Mesodermal cell (in vitro differentiated cells): ENCODE measurements around the gene NOLC1.
A peak's percentile ranks its signal among the peaks of the same experiment; 100 is the strongest.

ENCODE experiments used
- H3K27ac ChIP-seq: 2 replicates; pipeline ENCODE4 v1.7.0; 2013; ENCODE audit warnings: mild to moderate bottlenecking, low read depth, low read length, moderate library complexity; ENCODE audit not compliant: severe bottlenecking
- H3K36me3 ChIP-seq: 2 replicates; pipeline ENCODE4 v1.7.1; 2013; ENCODE audit warnings: mild to moderate bottlenecking, low read length, moderate library complexity; ENCODE audit not compliant: control insufficient read depth, insufficient read depth
- H3K4me1 ChIP-seq: one replicate; pipeline ENCODE4 v1.7.1; 2013; ENCODE audit warnings: mild to moderate bottlenecking, low read length; ENCODE audit not compliant: insufficient read depth, control insufficient read depth, poor library complexity, severe bottlenecking
- H3K4me3 ChIP-seq: 2 replicates; pipeline ENCODE4 v1.7.0; 2013; ENCODE audit warnings: low read length, control low read depth, mild to moderate bottlenecking; ENCODE audit not compliant: insufficient read depth, poor library complexity, severe bottlenecking; ENCODE audit errors: extremely low read depth
- H3K9me3 ChIP-seq: 2 replicates; pipeline ENCODE4 v1.7.1; 2013; ENCODE audit warnings: mild to moderate bottlenecking, low read length, moderate library complexity; ENCODE audit not compliant: control insufficient read depth
- WGBS, 2 experiments: methylation state at CpG; one replicate each; pipeline ENCODE4 v1.1.5; 2013; ENCODE audit warnings: missing lambda C conversion rate in 2 of 2; ENCODE audit not compliant: insufficient coverage in 2 of 2; 5-methylcytosine and 5-hydroxymethylcytosine counted together

Gene NOLC1

DNA sequence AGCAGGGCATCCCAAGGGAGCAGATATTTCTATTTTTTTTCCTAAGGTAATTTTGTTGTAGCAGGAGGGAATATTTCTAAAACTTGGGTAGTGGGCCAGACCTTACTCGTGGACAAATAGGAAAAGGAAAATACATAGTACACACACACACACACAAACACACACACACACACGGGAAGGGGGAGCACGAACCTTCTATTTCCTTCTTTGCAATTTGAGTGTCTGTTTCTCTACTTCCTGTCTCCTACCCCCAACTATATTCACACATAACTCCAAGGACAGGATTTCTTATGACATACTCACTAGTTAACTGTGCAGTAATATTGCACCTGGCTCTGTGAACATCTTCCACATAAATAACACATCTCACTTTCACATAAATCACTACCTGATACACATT lies 36.4 kb upstream of the NOLC1 start:
- peaks cover 49% of the 10 kb centered on the region for H3K4me1 ChIP-seq
- peaks cover 26% of the 10 kb centered on the region for H3K36me3 ChIP-seq
- no peaks in the 10 kb centered on the region for H3K9me3 ChIP-seq
- peak overlapping the region; percentile 82 for H3K27ac ChIP-seq
- peak overlapping the region; percentile 78 for H3K4me3 ChIP-seq
- WGBS, 2 experiments, result 46 to 50% methylated on average over 2 of the region's 3 CpGs

DNA sequence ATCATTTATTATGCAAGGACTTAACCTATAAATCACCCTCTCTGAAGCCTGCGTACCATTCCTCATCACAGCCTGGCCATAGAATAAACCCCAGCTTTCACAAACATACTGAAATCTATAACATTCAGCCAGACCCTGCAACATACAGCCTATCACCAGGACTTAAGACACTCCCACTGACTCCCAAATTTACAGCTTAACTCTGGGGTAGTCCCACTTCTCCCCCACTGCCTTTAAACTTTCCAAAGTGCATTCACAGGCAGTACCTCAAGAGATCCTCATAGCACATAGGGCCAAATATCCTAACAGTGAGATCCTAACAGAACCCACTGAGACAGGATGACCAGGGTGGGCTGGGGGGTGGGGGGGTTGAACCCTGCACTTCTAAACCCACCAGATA lies 35.5 kb upstream of the NOLC1 start:
- peaks cover 18% of the 10 kb centered on the region for H3K36me3 ChIP-seq
- peak overlapping the region; percentile 15 for H3K4me3 ChIP-seq
- peak overlapping the region; percentile 95 for H3K27ac ChIP-seq
- no peaks in the 10 kb centered on the region for H3K9me3 ChIP-seq
- WGBS, 2 experiments, result 91 to 92% methylated on average over 1 of the region's 1 CpG
- H3K4me1 ChIP-seq, result peaks cover 54% of the 10 kb centered on the region

DNA sequence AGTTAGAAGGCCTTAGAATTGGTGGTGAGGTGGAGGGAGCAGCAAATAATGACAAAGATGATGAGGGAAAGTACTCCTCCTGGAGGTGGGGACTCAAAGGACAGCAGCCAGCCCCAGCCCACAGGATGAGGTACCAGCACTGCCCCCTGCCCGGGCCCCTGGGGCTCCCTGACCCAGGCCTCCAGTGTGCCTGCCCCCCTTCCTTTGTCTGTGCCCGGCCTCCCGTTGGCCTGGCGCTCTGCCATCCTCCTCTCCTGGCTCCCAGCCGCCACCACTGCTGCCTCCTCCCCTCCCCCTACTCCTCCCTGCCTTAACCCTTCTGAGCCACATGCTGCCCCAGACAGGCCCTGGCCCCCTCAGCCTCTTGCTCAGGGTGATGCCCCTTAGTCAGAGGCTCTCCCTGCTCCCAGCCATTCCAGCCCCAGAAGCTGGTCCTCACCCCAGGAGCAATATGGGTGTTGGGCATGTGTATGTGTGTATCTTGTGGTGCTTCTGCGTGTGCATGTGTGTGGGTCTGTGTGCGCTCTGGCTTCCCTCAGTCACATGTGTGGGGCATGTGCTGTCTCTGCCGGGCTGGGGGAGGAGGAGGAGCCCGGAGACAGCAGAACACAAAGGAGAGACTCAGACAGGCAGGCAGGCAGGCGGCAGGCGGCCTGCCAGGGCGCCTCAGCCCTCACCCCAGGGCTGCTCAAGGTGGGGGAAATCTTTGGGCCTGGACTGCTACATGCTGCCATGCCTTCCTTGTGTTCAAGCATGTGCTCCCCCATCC lies 34.6 kb upstream of the NOLC1 start:
- 20 to 31% methylated on average over 10 to 11 of the region's 12 CpGs for WGBS, 2 experiments
- peak overlapping the region; percentile 76 for H3K4me3 ChIP-seq
- H3K27ac ChIP-seq, result peak overlapping the region; percentile 95
- H3K36me3 ChIP-seq, result peaks cover 12% of the 10 kb centered on the region
- H3K9me3 ChIP-seq, result no peaks in the 10 kb centered on the region
- H3K4me1 ChIP-seq, result peaks cover 57% of the 10 kb centered on the region

DNA sequence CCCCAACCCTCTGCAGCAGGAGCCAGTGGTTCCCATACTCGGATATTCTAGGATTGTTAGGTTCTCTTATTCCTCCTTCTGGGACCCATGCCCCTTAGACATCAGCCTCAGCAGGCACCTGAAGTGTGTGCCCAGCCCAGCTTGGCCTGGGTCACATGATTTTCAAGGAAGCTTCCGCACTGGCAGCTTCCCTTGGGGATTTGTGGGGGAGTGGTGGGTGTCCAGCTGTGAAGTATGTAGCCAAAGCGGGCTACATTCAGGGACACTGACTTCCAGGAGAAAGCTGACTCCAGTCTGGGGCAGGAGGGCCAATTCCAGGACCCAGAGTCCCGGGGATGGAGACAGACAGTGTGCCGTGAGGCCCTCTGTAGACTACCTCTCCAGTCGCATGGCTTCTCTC lies 33.3 kb upstream of the NOLC1 start:
- Histone ChIP-seq H3K36me3 (peaks cover 1% of the 10 kb centered on the region), H3K9me3 (no peaks in the 10 kb centered on the region), H3K4me3 (peak overlapping the region; percentile 76), H3K27ac (peak overlapping the region; percentile 99), H3K4me1 (peaks cover 57% of the 10 kb centered on the region)
- 0 to 5% methylated on average over 1 to 4 of the region's 6 CpGs for WGBS, 2 experiments

DNA sequence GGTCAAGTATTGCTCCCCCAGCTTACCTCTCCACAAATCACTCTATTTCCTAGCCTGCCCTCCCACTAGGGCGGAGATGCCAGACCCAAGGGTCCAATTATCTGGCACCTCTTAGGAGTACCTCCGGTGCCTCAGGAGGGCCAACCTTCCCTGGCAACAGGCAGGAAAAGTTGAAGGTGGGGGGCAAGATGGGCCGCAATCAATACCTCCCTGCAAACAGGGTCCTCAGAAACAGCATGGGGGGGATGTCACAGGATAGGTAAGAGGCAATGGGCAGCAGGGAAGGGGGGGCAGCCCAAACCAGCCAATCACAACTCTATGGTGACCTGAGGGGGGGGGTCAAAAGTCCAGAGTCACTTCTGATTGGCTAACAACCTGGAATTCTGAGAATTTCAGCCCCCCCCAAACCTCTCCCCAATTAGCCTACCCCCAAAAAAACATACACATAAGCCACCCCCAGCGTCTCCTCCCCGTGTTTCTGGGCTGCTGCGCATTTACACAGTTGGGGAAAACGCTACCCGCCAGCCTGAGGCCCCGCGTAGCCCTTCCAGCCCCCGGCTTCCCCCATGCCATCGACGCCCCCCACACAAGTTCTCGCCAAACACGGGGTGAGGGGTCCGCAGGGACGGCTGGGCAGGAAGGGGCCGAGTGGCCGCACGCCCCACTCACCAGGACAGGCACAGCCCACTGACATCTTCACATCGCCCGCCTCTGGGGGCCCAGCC lies 32.6 kb upstream of the NOLC1 start:
- peak overlapping the region; percentile 76 for H3K4me3 ChIP-seq
- H3K9me3 ChIP-seq, result no peaks in the 10 kb centered on the region
- 0 to 2% methylated on average over 9 to 11 of the region's 22 CpGs for WGBS, 2 experiments
- H3K4me1 ChIP-seq, result peaks cover 57% of the 10 kb centered on the region
- peak overlapping the region; percentile 99 for H3K27ac ChIP-seq
- no peaks in the 10 kb centered on the region for H3K36me3 ChIP-seq

DNA sequence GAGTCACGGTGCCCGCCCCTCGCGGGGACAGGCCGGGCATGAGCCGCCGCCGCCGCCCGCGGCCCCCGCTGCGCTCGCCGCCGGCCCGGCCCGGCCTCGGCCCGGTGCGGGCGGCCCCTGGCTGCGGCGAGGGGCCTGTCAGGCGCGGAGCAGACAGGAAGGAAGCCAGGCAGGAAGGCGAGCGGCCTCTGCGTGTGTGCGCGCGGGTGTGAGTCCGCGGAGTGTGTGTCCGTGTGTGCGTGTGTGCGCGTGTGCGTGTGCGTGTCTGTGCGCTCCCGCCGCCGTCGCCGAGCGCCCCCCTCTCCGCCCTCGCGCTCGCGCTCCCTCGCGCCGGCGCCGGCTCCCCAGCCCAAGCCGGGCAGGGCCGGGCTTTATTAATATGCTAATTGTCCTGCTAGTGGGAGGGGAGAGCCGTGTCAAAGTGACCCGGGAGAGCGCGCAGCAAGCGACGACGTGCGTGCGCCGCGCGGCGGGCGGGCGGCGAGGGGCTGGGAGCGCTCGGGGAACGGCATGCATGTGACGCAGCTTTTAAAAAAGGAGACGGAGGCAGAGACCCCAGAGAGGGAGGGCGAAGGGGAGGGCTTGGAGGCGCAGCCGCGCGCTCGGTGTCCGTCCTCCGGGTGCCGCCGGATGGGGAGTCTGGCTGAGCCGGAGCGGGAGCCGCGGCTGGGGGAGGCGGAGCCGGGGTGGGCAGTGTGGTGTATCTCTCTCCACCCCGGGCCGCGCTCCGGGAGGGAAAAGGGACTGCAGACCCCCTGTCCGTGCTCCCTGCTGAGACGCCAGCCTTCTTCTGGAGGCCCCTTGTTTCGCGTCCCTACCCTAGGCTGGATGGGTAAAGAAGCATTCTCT lies 31.8 kb upstream of the NOLC1 start, which contains the start of gene LDB1:
Gene LDB1, minus strand, starts transcription at position 227 of the 849 bp plus-strand sequence. CDS start 258 bp downstream, outside the sequence.
- Histone ChIP-seq H3K27ac (peak within 1 kb of the TSS; percentile 99), H3K4me3 (peak within 1 kb of the TSS; percentile 76), H3K36me3 (no peaks in the 10 kb centered on the region), H3K9me3 (no peaks in the 10 kb centered on the region), H3K4me1 (peaks cover 53% of the 10 kb centered on the region)
- 0 to 1% methylated on average over 62 to 65 of the region's 104 CpGs for WGBS, 2 experiments

DNA sequence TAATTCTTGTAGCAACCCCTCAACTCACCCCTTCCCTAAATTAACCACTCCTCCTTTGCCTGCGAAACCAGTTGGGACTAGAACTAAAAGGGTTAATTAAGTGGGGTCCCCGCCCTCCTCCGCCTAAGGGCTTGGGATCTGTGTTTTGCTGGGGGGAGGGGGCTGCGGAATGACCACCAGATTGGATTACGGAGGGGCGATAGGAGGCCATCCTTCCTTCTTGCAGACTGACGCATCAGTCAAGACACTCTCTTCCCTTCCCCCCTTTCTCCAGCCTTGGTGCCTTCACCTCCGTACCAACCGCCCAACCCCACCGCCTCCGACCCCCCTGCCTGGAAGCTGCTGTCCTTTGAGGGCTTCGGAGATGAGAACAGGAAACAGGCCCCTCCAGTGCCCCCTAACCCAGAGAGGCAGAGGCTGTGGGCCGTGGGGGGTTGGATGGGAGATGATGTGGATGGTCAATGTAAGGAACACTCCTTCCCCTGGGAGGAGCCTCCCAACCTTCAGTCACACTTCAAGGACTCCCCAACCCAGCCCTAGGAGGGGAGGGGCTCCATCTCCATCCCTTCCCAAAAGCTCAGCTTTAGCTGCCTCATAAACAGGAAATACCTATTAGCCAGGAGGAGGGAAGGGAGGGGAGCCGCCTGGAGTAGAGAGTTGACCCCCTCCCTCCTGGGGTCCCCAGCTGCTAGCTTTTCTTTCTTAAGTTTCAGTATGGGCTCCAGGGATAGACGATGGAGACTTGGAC lies 31.0 kb upstream of the NOLC1 start:
- H3K4me3 ChIP-seq, result peak overlapping the region; percentile 76
- H3K4me1 ChIP-seq, result peaks cover 45% of the 10 kb centered on the region
- no peaks in the 10 kb centered on the region for H3K36me3 ChIP-seq
- H3K27ac ChIP-seq, result peak overlapping the region; percentile 99
- no peaks in the 10 kb centered on the region for H3K9me3 ChIP-seq
- 0% methylated on average over 1 to 4 of the region's 15 CpGs for WGBS, 2 experiments

DNA sequence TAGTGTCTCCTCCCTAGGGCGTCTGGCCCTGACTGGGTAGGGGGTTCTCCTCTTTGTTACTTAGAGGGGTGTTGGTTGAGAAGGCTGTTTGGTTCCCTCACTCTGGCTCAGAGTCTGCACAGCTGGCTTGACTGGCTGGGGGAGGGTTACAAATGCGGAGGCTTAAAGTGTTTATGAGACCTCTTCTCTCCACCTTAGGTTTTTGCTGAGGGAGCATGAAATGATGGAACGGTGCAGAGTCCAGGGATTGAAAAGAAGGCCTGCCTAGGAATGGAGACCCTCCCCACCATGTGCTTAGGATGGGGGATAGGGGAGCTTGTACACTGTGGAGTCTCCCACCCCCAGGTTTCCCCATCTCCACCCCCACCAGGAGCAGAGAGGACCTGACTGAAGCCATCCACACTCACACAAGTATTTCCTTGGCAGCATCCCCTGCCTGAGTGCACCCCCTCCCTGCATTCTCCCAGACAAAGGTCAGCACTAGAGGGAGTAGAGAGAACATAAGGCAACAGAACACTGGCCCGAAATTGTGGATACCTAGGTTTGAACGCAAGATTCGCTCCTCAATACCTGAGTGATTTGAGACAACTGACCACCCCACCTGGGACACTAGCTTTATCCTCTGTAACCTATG lies 30.3 kb upstream of the NOLC1 start:
- Histone ChIP-seq H3K4me3 (peak overlapping the region; percentile 76), H3K9me3 (no peaks in the 10 kb centered on the region), H3K36me3 (no peaks in the 10 kb centered on the region), H3K27ac (peak overlapping the region; percentile 99), H3K4me1 (peaks cover 38% of the 10 kb centered on the region)
- 22 to 32% methylated on average over 3 to 4 of the region's 6 CpGs for WGBS, 2 experiments

DNA sequence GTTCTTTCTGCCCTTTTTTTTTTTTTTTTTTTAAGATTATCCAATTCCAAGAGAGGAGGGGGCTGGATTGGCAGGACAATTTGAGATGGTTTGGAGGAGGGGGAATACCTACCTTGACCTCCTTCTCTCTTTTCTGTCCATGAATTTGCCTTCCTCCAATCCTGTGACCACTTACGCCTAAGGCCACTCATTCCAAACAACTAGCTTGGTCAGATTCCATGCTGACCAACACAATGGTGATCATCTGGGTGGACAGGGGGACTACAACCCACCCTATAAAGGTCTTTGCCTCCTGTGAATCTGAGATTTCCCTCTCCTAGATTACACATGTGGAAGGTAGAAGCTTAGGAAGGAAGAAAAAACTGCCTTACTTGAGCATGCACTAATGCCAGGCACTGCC lies 29.7 kb upstream of the NOLC1 start:
- Histone ChIP-seq H3K4me1 (peaks cover 32% of the 10 kb centered on the region), H3K36me3 (no peaks in the 10 kb centered on the region), H3K9me3 (no peaks in the 10 kb centered on the region), H3K27ac (peak overlapping the region; percentile 99), H3K4me3 (no peak overlapping the region)
- 100% methylated on average over 1 of the region's 1 CpG; no CpG with 5 or more reads in 1 of the 2 experiments for WGBS, 2 experiments
